T-cell (primary cell): ENCODE data around the gene VAV2. TPM values are rescaled to one million over a fixed set of nuclear protein-coding genes. Genes with fewer than 3 reads are reported as not detected.
A peak's percentile ranks its signal among the peaks of the same experiment; 100 is the strongest.
"Not testable (repeated sequence)": the region's sequence is repeated elsewhere in the genome, so short reads cannot be mapped to it uniquely, and the experiment has no call there.

ENCODE experiments used
- ATAC-seq, 4 experiments: fragments of 200-7000 bp in 3 of 4; fragments of 150-1000 bp in 1 of 4; cut with Tn5 transposase; replicated peaks in 1 of 4; 1 replicate in 3 of 4; 2 replicates in 1 of 4; pipeline ENCODE4 v1.10.0; 2021; ENCODE audit warnings: moderate library complexity in 3 of 4, mild to moderate bottlenecking in 2 of 4, moderate number of reproducible peaks in 1 of 4
- CTCF ChIA-PET, 2 donors: fragments of 300-600 bp; sonication (Branson Sonifier 250); formaldehyde crosslinking; loops; one replicate each; lab custom pipeline; 2022; ENCODE audit warnings: antibody characterized with exemption in 2 of 2; lab: Charles Lee
- POLR2A ChIA-PET, 2 donors: fragments of 300-600 bp; sonication (Branson Sonifier 250); formaldehyde crosslinking; loops; one replicate each; lab custom pipeline; 2022; ENCODE audit warnings: antibody characterized with exemption in 2 of 2; lab: Charles Lee
- DNase-seq, 35 experiments: peaks; one replicate each; pipeline versions ENCODE4 v3.0.0 to v3.0.0-alpha.2; 2013 to 2023
- H3K27ac ChIP-seq: one replicate; pipeline ENCODE4 v1.5.1; 2013; ENCODE audit warnings: low read length
- H3K27me3 ChIP-seq, 2 experiments: replicated peaks in 1 of 2; 1 replicate in 1 of 2; 2 replicates in 1 of 2; pipeline versions ENCODE4 v1.6.1 to v1.7.0; 2013; ENCODE audit warnings: low read length in 1 of 2, mixed read lengths in 1 of 2; ENCODE audit not compliant: control insufficient read depth in 2 of 2, insufficient read depth in 2 of 2; ENCODE audit errors: extremely low read depth in 1 of 2
- H3K36me3 ChIP-seq, 2 donors: 1 replicate in 1 of 2; 2 replicates in 1 of 2; pipeline versions ENCODE4 v1.6.1 to v1.7.0; 2013; ENCODE audit warnings: low read length in 1 of 2; ENCODE audit not compliant: control insufficient read depth in 2 of 2, insufficient read depth in 1 of 2; ENCODE audit errors: extremely low read depth in 1 of 2
- H3K4me1 ChIP-seq, 2 experiments: 1 replicate in 1 of 2; 2 replicates in 1 of 2; pipeline versions ENCODE4 v1.6.1 to v1.7.0; 2013; ENCODE audit warnings: low read length in 2 of 2, mixed read lengths in 1 of 2; ENCODE audit not compliant: insufficient read depth in 2 of 2, control insufficient read depth in 1 of 2; ENCODE audit errors: extremely low read depth in 1 of 2
- H3K4me3 ChIP-seq, 2 donors: 1 replicate in 1 of 2; 2 replicates in 1 of 2; pipeline versions ENCODE4 v1.5.1 to v1.7.0; 2013; ENCODE audit warnings: mild to moderate bottlenecking in 2 of 2, low read length in 1 of 2, moderate library complexity in 1 of 2; ENCODE audit not compliant: control insufficient read depth in 1 of 2; ENCODE audit errors: extremely low read depth in 1 of 2
- H3K9me3 ChIP-seq: 2 replicates; pipeline ENCODE4 v1.7.0; 2013
- H3K27ac Mint-ChIP-seq, 2 donors: one replicate each; pipeline ENCODE4 v1.8.0; 2020 to 2021; ENCODE audit warnings: mild to moderate bottlenecking in 2 of 2, mixed read lengths in 2 of 2
- H3K27me3 Mint-ChIP-seq, 2 donors: one replicate each; pipeline ENCODE4 v1.8.0; 2021 to 2022; ENCODE audit warnings: mixed read lengths in 2 of 2
- H3K36me3 Mint-ChIP-seq: one replicate; pipeline ENCODE4 v1.8.0; 2021; ENCODE audit warnings: mixed read lengths
- H3K4me1 Mint-ChIP-seq, 3 donors: one replicate each; pipeline ENCODE4 v1.8.0; 2020 to 2022; ENCODE audit warnings: mixed read lengths in 3 of 3, mild to moderate bottlenecking in 1 of 3
- H3K4me3 Mint-ChIP-seq, 3 donors: one replicate each; pipeline ENCODE4 v1.8.0; 2020 to 2022; ENCODE audit warnings: mild to moderate bottlenecking in 3 of 3, mixed read lengths in 3 of 3, moderate library complexity in 3 of 3
- H3K9me3 Mint-ChIP-seq, 3 donors: one replicate each; pipeline ENCODE4 v1.8.0; 2020 to 2022; ENCODE audit warnings: mixed read lengths in 3 of 3
- WGBS: methylation state at CpG from one replicate; pipeline ENCODE4 v1.1.5; 2013; ENCODE audit warnings: missing lambda C conversion rate; ENCODE audit not compliant: insufficient coverage; 5-methylcytosine and 5-hydroxymethylcytosine counted together
- total RNA-seq, 35 experiments: library from RNA in 6 of 35; stranded (reverse) in 6 of 35; fragments of 120-200 nt in 1 of 35; gene quantifications; one replicate each; pipeline versions ENCODE4 v1.2.1 to v1.2.4 and lab custom pipeline; 2013 to 2026

The VAV2 gene
- total RNA-seq, 5 donors from 2014 or later (not counting 1 experiment from before 2014, with no cell fraction given) = 1.2 to 7.5 (median 4.9) TPM

- peak overlapping the region; percentile 44 to 78 for H3K27ac Mint-ChIP-seq
- H3K9me3 ChIP-seq, ATAC-seq, H3K9me3 Mint-ChIP-seq, H3K4me3 ChIP-seq, H3K27ac ChIP-seq, H3K27me3 Mint-ChIP-seq, CTCF ChIA-PET, POLR2A ChIA-PET, H3K36me3 Mint-ChIP-seq, DNase-seq, H3K36me3 ChIP-seq: not testable (repeated sequence)
- no CpG with 5 or more reads among the region's 7 CpGs for WGBS
- H3K4me1 Mint-ChIP-seq = peaks cover 17 to 34% (median 21%) of the 10 kb centered on the region in 3 donors
- peak overlapping the region in 1 of 3 donors; percentile 11 for H3K4me3 Mint-ChIP-seq
- Histone ChIP-seq H3K27me3 (peaks cover 0 to 26% of the 10 kb centered on the region in 2 experiments), H3K4me1 (peaks cover 5 to 30% of the 10 kb centered on the region in 2 experiments)
These were observed 34.4 kb downstream of the VAV2 start for GRCh38 chr9:133957772-133958171.

- H3K9me3 ChIP-seq = no peaks in the 10 kb centered on the region
- Mint-ChIP-seq H3K27me3 (no peaks in the 10 kb centered on the region), H3K4me1 (peaks cover 17 to 34% (median 21%) of the 10 kb centered on the region in 3 donors), H3K4me3 (peak overlapping the region in 1 of 3 donors; percentile 11), H3K27ac (peak overlapping the region; percentile 44 to 78), H3K36me3 (no peaks in the 10 kb centered on the region), H3K9me3 (no peaks in the 10 kb centered on the region)
- CTCF ChIA-PET = no interaction called here
- no peak overlapping the region for H3K27ac ChIP-seq
- no peaks in the 10 kb centered on the region for H3K36me3 ChIP-seq
- no peak for ATAC-seq
- H3K4me1 ChIP-seq = peaks cover 5 to 30% of the 10 kb centered on the region in 2 experiments
- DNase-seq = no peak
- no peak overlapping the region for H3K4me3 ChIP-seq
- POLR2A ChIA-PET = no interaction called here
- H3K27me3 ChIP-seq = peaks cover 0 to 25% of the 10 kb centered on the region in 2 experiments
- WGBS = 83% methylated on average over 9 of the region's 13 CpGs
These were observed 34.8 kb downstream of the VAV2 start for GRCh38 chr9:133957328-133957727.

- Histone ChIP-seq H3K4me3 (no peak overlapping the region), H3K9me3 (no peaks in the 10 kb centered on the region), H3K27me3 (peaks cover 0 to 18% of the 10 kb centered on the region in 2 experiments), H3K27ac (no peak overlapping the region), H3K36me3 (no peaks in the 10 kb centered on the region), H3K4me1 (peaks cover 5 to 30% of the 10 kb centered on the region in 2 experiments)
- H3K4me1 Mint-ChIP-seq = peaks cover 17 to 34% (median 21%) of the 10 kb centered on the region in 3 donors
- no peaks in the 10 kb centered on the region for H3K27me3 Mint-ChIP-seq
- DNase-seq = no peak
- POLR2A ChIA-PET = interaction anchor here in 1 of 2 donors (0.5 kb wide), 1 partner anchor 1875 kb away, joined by 4 read pairs; no protein-coding TSS in a partner anchor
- no peaks in the 10 kb centered on the region for H3K9me3 Mint-ChIP-seq
- H3K4me3 Mint-ChIP-seq = peak overlapping the region; percentile 25 to 76 (median 59)
- CTCF ChIA-PET = no interaction called here
- H3K36me3 Mint-ChIP-seq = no peaks in the 10 kb centered on the region
- peak overlapping the region; percentile 86 for H3K27ac Mint-ChIP-seq
- WGBS = 76% methylated on average over 14 of the region's 14 CpGs
- ATAC-seq = no peak
These were observed 35.5 kb downstream of the VAV2 start for GRCh38 chr9:133956520-133957076.

- H3K27ac Mint-ChIP-seq = peak overlapping the region; percentile 86
- H3K4me3 ChIP-seq = peak overlapping the region; percentile 6 to 19
- H3K27ac ChIP-seq = peak overlapping the region; percentile 56
- no peaks in the 10 kb centered on the region for H3K9me3 Mint-ChIP-seq
- H3K36me3 Mint-ChIP-seq = no peaks in the 10 kb centered on the region
- DNase-seq = peak in 25 of 35 experiments; percentile 4 to 49 (median 19)
- H3K36me3 ChIP-seq = no peaks in the 10 kb centered on the region
- H3K4me3 Mint-ChIP-seq = peak overlapping the region; percentile 55 to 76 (median 62)
- 8% methylated on average over 8 of the region's 15 CpGs for WGBS
- peaks cover 0 to 12% of the 10 kb centered on the region in 2 experiments for H3K27me3 ChIP-seq
- H3K9me3 ChIP-seq = no peaks in the 10 kb centered on the region
- POLR2A ChIA-PET = no interaction called here
- H3K27me3 Mint-ChIP-seq = no peaks in the 10 kb centered on the region
- CTCF ChIA-PET = interaction anchor here (0.6 to 0.8 kb wide), 2 partner anchors 122 to 178 kb away, joined by 3 to 5 read pairs; no protein-coding TSS in a partner anchor
- H3K4me1 Mint-ChIP-seq = peaks cover 17 to 34% (median 21%) of the 10 kb centered on the region in 3 donors
- peak; percentile 65 to 81 (median 72) for ATAC-seq
- H3K4me1 ChIP-seq = peaks cover 5 to 30% of the 10 kb centered on the region in 2 experiments
These were observed 36.2 kb downstream of the VAV2 start for GRCh38 chr9:133955821-133956411.

- H3K9me3 Mint-ChIP-seq = no peaks in the 10 kb centered on the region
- no peaks in the 10 kb centered on the region for H3K36me3 Mint-ChIP-seq
- ATAC-seq = peak; percentile 64 to 73 (median 68)
- no peaks in the 10 kb centered on the region for H3K9me3 ChIP-seq
- H3K4me3 Mint-ChIP-seq = peak overlapping the region; percentile 64 to 76 (median 68)
- H3K27me3 Mint-ChIP-seq = no peaks in the 10 kb centered on the region
- peaks cover 0 to 4% of the 10 kb centered on the region in 2 experiments for H3K27me3 ChIP-seq
- 28% methylated on average over 10 of the region's 14 CpGs for WGBS
- H3K4me3 ChIP-seq = peak overlapping the region; percentile 34 to 36
- DNase-seq = peak in 12 of 35 experiments; percentile 5 to 39 (median 12)
- peaks cover 5 to 30% of the 10 kb centered on the region in 2 experiments for H3K4me1 ChIP-seq
- ChIA-PET POLR2A (no interaction called here), CTCF (interaction anchor here (0.6 to 0.8 kb wide), 2 partner anchors 121 to 178 kb away, joined by 3 to 5 read pairs; no protein-coding TSS in a partner anchor)
- H3K4me1 Mint-ChIP-seq = peaks cover 17 to 32% (median 21%) of the 10 kb centered on the region in 3 donors
- H3K27ac ChIP-seq = peak overlapping the region; percentile 53
- peak overlapping the region; percentile 83 to 84 for H3K27ac Mint-ChIP-seq
- H3K36me3 ChIP-seq = no peaks in the 10 kb centered on the region
These were observed 37.1 kb downstream of the VAV2 start for GRCh38 chr9:133954862-133955529.
